Keratinocyte (primary cell): ENCODE results near the gene PLPP3. TPM values are rescaled to one million over a fixed set of nuclear protein-coding genes. Genes with fewer than 3 reads are reported as not detected.

Source experiments
- DNase-seq: peaks from one replicate; pipeline ENCODE4 v3.0.0-alpha.2; 2011; ENCODE audit warnings: low read depth, missing footprints, low spot score
- FAIRE-seq: peaks from 2 replicates; lab custom pipeline; 2011; peaks lifted over from hg19 to GRCh38; lab: Jason Lieb, UNC
- H2AFZ ChIP-seq: 2 replicates; pipeline ENCODE4 v1.6.0; 2012; ENCODE audit warnings: low read length, control low read depth, inconsistent platforms; ENCODE audit not compliant: control insufficient read depth
- H3K27ac ChIP-seq: 2 replicates; pipeline ENCODE4 v1.5.1; 2011; ENCODE audit warnings: low read length; ENCODE audit not compliant: control insufficient read depth, insufficient read depth
- H3K27me3 ChIP-seq: 3 replicates; pipeline ENCODE4 v1.6.0; 2011; ENCODE audit warnings: low read length; ENCODE audit not compliant: control insufficient read depth, insufficient read depth; ENCODE audit errors: extremely low read depth
- H3K36me3 ChIP-seq, 2 experiments: 2 replicates in 1 of 2; 3 replicates in 1 of 2; pipeline ENCODE4 v1.5.1; 2011; ENCODE audit warnings: low read length in 2 of 2, mild to moderate bottlenecking in 1 of 2; ENCODE audit not compliant: control insufficient read depth in 2 of 2, insufficient read depth in 2 of 2; ENCODE audit errors: extremely low read depth in 1 of 2
- H3K4me1 ChIP-seq: 3 replicates; pipeline ENCODE4 v1.5.1; 2011; ENCODE audit warnings: low read length; ENCODE audit not compliant: control insufficient read depth, insufficient read depth; ENCODE audit errors: extremely low read depth
- H3K4me2 ChIP-seq: 3 replicates; pipeline ENCODE4 v1.6.0; 2011; ENCODE audit warnings: low read depth, low read length; ENCODE audit not compliant: control insufficient read depth, insufficient read depth; ENCODE audit errors: extremely low read depth
- H3K4me3 ChIP-seq, 3 experiments: fragments of 200-600 bp in 1 of 3; sonication (generic) in 1 of 3; 2 replicates in 2 of 3; 3 replicates in 1 of 3; pipeline ENCODE4 v1.5.1; 2011 to 2016; ENCODE audit warnings: low read length in 3 of 3, mild to moderate bottlenecking in 3 of 3, control low read depth in 2 of 3, inconsistent platforms in 1 of 3, low read depth in 1 of 3, mixed read lengths in 1 of 3, mixed run types in 1 of 3, moderate library complexity in 1 of 3; ENCODE audit not compliant: control insufficient read depth in 2 of 3, insufficient read depth in 2 of 3; ENCODE audit errors: extremely low read depth in 1 of 3
- H3K79me2 ChIP-seq: 2 replicates; pipeline ENCODE4 v1.6.0; 2012; ENCODE audit warnings: low read length; ENCODE audit not compliant: control insufficient read depth, insufficient read depth
- H3K9ac ChIP-seq: 3 replicates; pipeline ENCODE4 v1.6.0; 2011; ENCODE audit warnings: low read length; ENCODE audit not compliant: control insufficient read depth, insufficient read depth; ENCODE audit errors: extremely low read depth
- H3K9me1 ChIP-seq: 3 replicates; pipeline ENCODE4 v1.6.0; 2011; ENCODE audit warnings: low read length; ENCODE audit not compliant: control insufficient read depth, insufficient read depth; ENCODE audit errors: extremely low read depth
- H3K9me3 ChIP-seq: 2 replicates; pipeline ENCODE4 v1.5.1; 2012; ENCODE audit warnings: low read depth, low read length; ENCODE audit not compliant: control insufficient read depth
- H4K20me1 ChIP-seq: 3 replicates; pipeline ENCODE4 v1.6.0; 2011; ENCODE audit warnings: low read length; ENCODE audit not compliant: control insufficient read depth, insufficient read depth; ENCODE audit errors: extremely low read depth
- EZH2 ChIP-seq: IDR thresholded peaks from one replicate; pipeline ENCODE4 v1.6.1; 2012; ENCODE audit warnings: inconsistent platforms, mild to moderate bottlenecking, low read length, moderate library complexity
- dilution Hi-C: fragments of 300-500 bp; cut with MboI; formaldehyde crosslinking; loops from one replicate; pipeline ENCODE4 v1.7.0; 2020; ENCODE audit warnings: low sequenced_read_pairs; ENCODE audit not compliant: extremely low pct_ligation_motif_present
- polyA plus RNA-seq, 5 experiments: library from polyadenylated mRNA; depleted of rRNA in 3 of 5; stranded (reverse) in 3 of 5; stranded (forward) in 1 of 5; unstranded in 1 of 5; fragments of >200 nt; gene quantifications; 1 replicate in 1 of 5; 2 replicates in 3 of 5; 3 replicates in 1 of 5; pipeline versions ENCODE4 v1.2.1 to v1.2.3, GENCODE V29; 2011 to 2012; ENCODE audit warnings: missing spikeins in 2 of 5, low read depth in 1 of 5, low replicate concordance in 1 of 5
- TF ChIP-seq, protein P1 (sequence below), 3 experiments: IDR thresholded peaks in 1 of 3; conservative IDR thresholded peaks in 1 of 3; optimal IDR thresholded peaks in 1 of 3; 2 replicates in 2 of 3; 3 replicates in 1 of 3; pipeline versions ENCODE3 to v1.5.1; 2011; ENCODE audit warnings: low read length in 3 of 3, mild to moderate bottlenecking in 3 of 3, moderate library complexity in 2 of 3, control low read depth in 1 of 3, inconsistent platforms in 1 of 3; ENCODE audit not compliant: insufficient read depth in 2 of 3; ENCODE audit errors: extremely low read depth in 1 of 3

PLPP3 gene
- polyA plus RNA-seq, 1 donor (not counting 4 experiments of a cell fraction or from before 2014, with no cell fraction given) = 4.0 TPM

DNA sequence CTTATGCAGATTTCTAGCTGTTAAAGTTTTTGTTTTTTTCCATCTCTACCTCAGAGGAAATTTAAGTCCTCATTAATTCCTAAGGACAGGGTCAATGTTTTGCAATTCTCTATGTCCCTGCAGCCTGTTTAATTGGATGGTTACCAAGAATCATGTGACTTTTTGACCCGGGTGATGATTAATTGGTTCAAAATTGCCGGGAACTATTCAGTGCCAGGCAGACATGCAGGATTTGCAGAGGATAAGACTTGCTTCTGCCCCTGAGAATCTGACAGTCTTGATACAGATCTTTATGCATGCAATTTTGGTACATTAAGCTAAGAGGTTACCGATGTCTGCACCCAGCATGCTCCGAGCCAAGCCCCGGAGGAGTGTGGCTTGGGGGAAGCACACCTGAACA is 87.9 kb downstream of the PLPP3 start:
- TF ChIP-seq EZH2 = no peak
- TF ChIP-seq, protein P1, sequence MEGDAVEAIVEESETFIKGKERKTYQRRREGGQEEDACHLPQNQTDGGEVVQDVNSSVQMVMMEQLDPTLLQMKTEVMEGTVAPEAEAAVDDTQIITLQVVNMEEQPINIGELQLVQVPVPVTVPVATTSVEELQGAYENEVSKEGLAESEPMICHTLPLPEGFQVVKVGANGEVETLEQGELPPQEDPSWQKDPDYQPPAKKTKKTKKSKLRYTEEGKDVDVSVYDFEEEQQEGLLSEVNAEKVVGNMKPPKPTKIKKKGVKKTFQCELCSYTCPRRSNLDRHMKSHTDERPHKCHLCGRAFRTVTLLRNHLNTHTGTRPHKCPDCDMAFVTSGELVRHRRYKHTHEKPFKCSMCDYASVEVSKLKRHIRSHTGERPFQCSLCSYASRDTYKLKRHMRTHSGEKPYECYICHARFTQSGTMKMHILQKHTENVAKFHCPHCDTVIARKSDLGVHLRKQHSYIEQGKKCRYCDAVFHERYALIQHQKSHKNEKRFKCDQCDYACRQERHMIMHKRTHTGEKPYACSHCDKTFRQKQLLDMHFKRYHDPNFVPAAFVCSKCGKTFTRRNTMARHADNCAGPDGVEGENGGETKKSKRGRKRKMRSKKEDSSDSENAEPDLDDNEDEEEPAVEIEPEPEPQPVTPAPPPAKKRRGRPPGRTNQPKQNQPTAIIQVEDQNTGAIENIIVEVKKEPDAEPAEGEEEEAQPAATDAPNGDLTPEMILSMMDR (optimal IDR thresholded peaks at IDR 0.05 in 1 of 3, IDR thresholded peaks at IDR 0.05 in 1 of 3, conservative IDR thresholded peaks at IDR 0.05 in 1 of 3; ENCODE audit: extremely low read depth in 1 of 3, insufficient read depth in 2 of 3, low read length in 3 of 3) = no peak
- no peaks in the 10 kb centered on the region for H3K9me3 ChIP-seq
- no peak for DNase-seq
- FAIRE-seq = peak; percentile 39
- H3K4me1 ChIP-seq = no peaks in the 10 kb centered on the region
- H2AFZ ChIP-seq = no peak overlapping the region
- no peak overlapping the region for H3K9ac ChIP-seq
- no peaks in the 10 kb centered on the region for H4K20me1 ChIP-seq
- dilution Hi-C loops = no loop called here
- H3K36me3 ChIP-seq = no peaks in the 10 kb centered on the region
- H3K27me3 ChIP-seq = no peaks in the 10 kb centered on the region
- no peak overlapping the region for H3K27ac ChIP-seq
- no peaks in the 10 kb centered on the region for H3K9me1 ChIP-seq
- H3K79me2 ChIP-seq = no peaks in the 10 kb centered on the region
- no peak overlapping the region for H3K4me2 ChIP-seq
- no peak overlapping the region for H3K4me3 ChIP-seq

DNA sequence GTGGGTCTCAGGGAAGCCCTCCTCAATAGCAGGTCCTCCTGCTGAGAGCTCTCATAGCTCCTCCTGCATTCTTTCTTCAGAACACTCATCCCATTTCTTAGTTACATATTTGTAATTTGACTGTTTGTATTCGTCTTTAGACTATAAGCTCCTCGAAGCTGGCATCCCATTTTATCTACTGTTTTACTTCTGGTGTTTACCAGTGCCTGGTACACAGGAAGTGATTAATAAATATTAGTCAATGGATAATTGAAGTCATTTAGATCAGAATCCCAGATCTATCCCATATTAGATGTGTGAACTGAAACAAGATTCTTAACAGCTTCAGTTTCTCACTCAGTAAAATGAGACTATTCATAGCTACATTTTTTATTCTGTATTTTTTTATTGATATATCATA is 88.7 kb downstream of the PLPP3 start:
- no peak for DNase-seq
- dilution Hi-C loops = no loop called here
- H3K4me2 ChIP-seq = no peak overlapping the region

More for the DNA sequence above, 88.7 kb downstream of the PLPP3 start:
- H3K27me3 ChIP-seq = no peaks in the 10 kb centered on the region
- FAIRE-seq = no peak
- no peak overlapping the region for H3K9ac ChIP-seq
- no peak overlapping the region for H3K27ac ChIP-seq
- no peaks in the 10 kb centered on the region for H3K9me1 ChIP-seq
- H3K9me3 ChIP-seq = no peaks in the 10 kb centered on the region
- H3K79me2 ChIP-seq = no peaks in the 10 kb centered on the region
- no peak overlapping the region for H2AFZ ChIP-seq
- H3K36me3 ChIP-seq = no peaks in the 10 kb centered on the region
- H3K4me3 ChIP-seq = no peak overlapping the region
- no peaks in the 10 kb centered on the region for H4K20me1 ChIP-seq
- no peaks in the 10 kb centered on the region for H3K4me1 ChIP-seq
- TF ChIP-seq EZH2 = no peak
- TF ChIP-seq, protein P1 (optimal IDR thresholded peaks at IDR 0.05 in 1 of 3, IDR thresholded peaks at IDR 0.05 in 1 of 3, conservative IDR thresholded peaks at IDR 0.05 in 1 of 3; ENCODE audit: extremely low read depth in 1 of 3, insufficient read depth in 2 of 3, low read length in 3 of 3) = no peak
